Stomach (tissue), 9 donors: ENCODE results near the gene NAV2. TPM values are rescaled to one million over a fixed set of nuclear protein-coding genes. Genes with fewer than 3 reads are reported as not detected.
"Not testable (repeated sequence)": the region's sequence is repeated elsewhere in the genome, so short reads cannot be mapped to it uniquely, and the experiment has no call there.

Experiments
- DNase-seq, 2 donors: peaks; one replicate each; pipeline versions ENCODE4 v3.0.0 to v3.0.0-alpha.2; 2013 to 2019
- H3K27ac ChIP-seq, 5 donors: fragments of 200-600 bp in 4 of 5; sonication (generic) in 4 of 5; one replicate each; pipeline ENCODE4 v1.5.1; 2013 to 2019; ENCODE audit warnings: mild to moderate bottlenecking in 1 of 5, moderate library complexity in 1 of 5
- H3K27me3 ChIP-seq, 3 donors: fragments of 200-600 bp; sonication (generic); one replicate each; pipeline ENCODE4 v1.5.1; 2017 to 2019; ENCODE audit warnings: mixed run types in 1 of 3
- H3K36me3 ChIP-seq, 4 donors: fragments of 200-600 bp; sonication (generic); 1 replicate in 3 of 4; 2 replicates in 1 of 4; pipeline ENCODE4 v1.5.1; 2016 to 2019
- H3K4me1 ChIP-seq, 4 donors: fragments of 200-600 bp; sonication (generic); one replicate each; pipeline ENCODE4 v1.5.1; 2016 to 2019
- H3K4me3 ChIP-seq, 4 donors: fragments of 200-600 bp; sonication (generic) in 3 of 4; one replicate each; pipeline ENCODE4 v1.5.1; 2016 to 2019; ENCODE audit warnings: mild to moderate bottlenecking in 1 of 4
- H3K9me3 ChIP-seq, 4 donors: fragments of 200-600 bp; sonication (generic); one replicate each; pipeline ENCODE4 v1.5.1; 2016 to 2019
- EP300 ChIP-seq: sonication (generic); formaldehyde crosslinking; IDR thresholded peaks from one replicate; pipeline ENCODE4 v1.6.1; 2017; ENCODE audit warnings: antibody characterized with exemption
- POLR2A ChIP-seq, 4 donors: fragments of 450-650 bp; IDR thresholded peaks; one replicate each; pipeline ENCODE4 v1.6.1; 2016; ENCODE audit warnings: antibody characterized with exemption in 4 of 4, control low read depth in 2 of 4, mild to moderate bottlenecking in 1 of 4, moderate library complexity in 1 of 4
- POLR2AphosphoS5 ChIP-seq, 3 donors: sonication (generic); formaldehyde crosslinking; IDR thresholded peaks; one replicate each; pipeline ENCODE4 v1.6.1; 2016; ENCODE audit warnings: antibody characterized with exemption in 3 of 3
- WGBS, 5 donors: extraction: QIAGEN DNeasy Blood & Tissue Kit in 3 of 5; methylation state at CpG; one replicate each; pipeline versions ENCODE4 v1.1.5 to v1.1.7; 2013 to 2018; 5-methylcytosine and 5-hydroxymethylcytosine counted together
- intact Hi-C: fragments of 100-400 bp; cut with DNase I; formaldehyde crosslinking; loops from one replicate; pipeline ENCODE4 v1.15.1; 2023; ENCODE audit warnings: low total_unique reads
- polyA plus RNA-seq, 3 donors: library from polyadenylated mRNA; stranded (reverse); fragments of 200-250 nt; gene quantifications; one replicate each; pipeline ENCODE4 v1.2.3, GENCODE V29; 2013
- total RNA-seq, 5 donors: library from RNA; depleted of rRNA; stranded (reverse); fragments of >200 nt; gene quantifications; one replicate each; pipeline versions ENCODE4 v1.1.0 to v1.2.3, GENCODE V29; 2014 to 2016
- TF ChIP-seq, protein P1 (sequence below), 7 experiments: fragments of 450-650 bp in 4 of 7; fragments of 200-600 bp in 3 of 7; sonication (generic) in 3 of 7; IDR thresholded peaks; one replicate each; pipeline ENCODE4 v1.5.1; 2016 to 2019; ENCODE audit warnings: antibody characterized with exemption in 7 of 7, control low read depth in 2 of 7, mild to moderate bottlenecking in 1 of 7
- donor health status: healthy with polysubstance abuse.
- donor health status: Bipolar disorder and iron deficiency.
- donor health status: healthy.

NAV2 gene
- total and polyA plus RNA-seq, 8 donors: 1.8 to 92.4 (median 7.9) TPM

- H3K4me1 ChIP-seq: peaks cover 0 to 30% (median 17%) of the 10 kb centered on the region in 4 donors
- 90 to 96% (median 93%) methylated on average over 5 to 6 of the region's 6 CpGs for WGBS, 5 donors
- H3K27ac ChIP-seq: no peak overlapping the region
- peaks cover 0 to 11% (median 0%) of the 10 kb centered on the region in 4 donors for H3K36me3 ChIP-seq
- DNase-seq: no peak
- H3K27me3 ChIP-seq: no peaks in the 10 kb centered on the region
- no peak overlapping the region for H3K4me3 ChIP-seq
- H3K9me3 ChIP-seq: no peaks in the 10 kb centered on the region
- intact Hi-C loops: no loop called here
- TF ChIP-seq POLR2AphosphoS5 (IDR thresholded peaks at IDR 0.05): no peak
- TF ChIP-seq POLR2A (IDR thresholded peaks at IDR 0.05): no peak
- no peak for TF ChIP-seq EP300
- TF ChIP-seq, protein P1, sequence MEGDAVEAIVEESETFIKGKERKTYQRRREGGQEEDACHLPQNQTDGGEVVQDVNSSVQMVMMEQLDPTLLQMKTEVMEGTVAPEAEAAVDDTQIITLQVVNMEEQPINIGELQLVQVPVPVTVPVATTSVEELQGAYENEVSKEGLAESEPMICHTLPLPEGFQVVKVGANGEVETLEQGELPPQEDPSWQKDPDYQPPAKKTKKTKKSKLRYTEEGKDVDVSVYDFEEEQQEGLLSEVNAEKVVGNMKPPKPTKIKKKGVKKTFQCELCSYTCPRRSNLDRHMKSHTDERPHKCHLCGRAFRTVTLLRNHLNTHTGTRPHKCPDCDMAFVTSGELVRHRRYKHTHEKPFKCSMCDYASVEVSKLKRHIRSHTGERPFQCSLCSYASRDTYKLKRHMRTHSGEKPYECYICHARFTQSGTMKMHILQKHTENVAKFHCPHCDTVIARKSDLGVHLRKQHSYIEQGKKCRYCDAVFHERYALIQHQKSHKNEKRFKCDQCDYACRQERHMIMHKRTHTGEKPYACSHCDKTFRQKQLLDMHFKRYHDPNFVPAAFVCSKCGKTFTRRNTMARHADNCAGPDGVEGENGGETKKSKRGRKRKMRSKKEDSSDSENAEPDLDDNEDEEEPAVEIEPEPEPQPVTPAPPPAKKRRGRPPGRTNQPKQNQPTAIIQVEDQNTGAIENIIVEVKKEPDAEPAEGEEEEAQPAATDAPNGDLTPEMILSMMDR (IDR thresholded peaks at IDR 0.05): no peak
Observed at GRCh38 chr11:20005747-20006146, 293.1 kb downstream of the NAV2 start.

DNA sequence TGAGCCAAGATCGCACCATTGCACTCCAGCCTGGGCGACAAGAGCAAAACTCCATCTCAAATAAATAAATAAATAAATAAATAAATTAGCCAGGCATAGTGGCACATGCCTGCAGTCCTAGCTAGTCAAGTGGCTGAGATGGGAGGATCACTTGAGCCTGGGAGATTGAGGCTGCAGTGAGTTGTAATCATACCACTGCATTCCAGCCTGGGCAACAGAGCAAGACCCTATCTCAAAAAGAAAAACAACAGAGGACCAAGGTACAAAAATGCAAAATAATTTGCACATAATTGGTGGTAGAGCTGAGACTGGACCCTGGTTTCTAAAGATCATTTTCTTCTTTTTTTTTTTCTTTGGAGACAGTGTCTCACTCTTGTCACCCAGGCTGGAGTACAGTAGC lies 294.0 kb downstream of the NAV2 start:
- intact Hi-C loops, DNase-seq, H3K9me3 ChIP-seq, H3K27me3 ChIP-seq, H3K4me3 ChIP-seq, H3K27ac ChIP-seq: not testable (repeated sequence)
- peaks cover 0 to 11% (median 0%) of the 10 kb centered on the region in 4 donors for H3K36me3 ChIP-seq
- 89 to 100% (median 95%) methylated on average over 2 of the region's 2 CpGs for WGBS, 5 donors
- peaks cover 0 to 27% (median 16%) of the 10 kb centered on the region in 4 donors for H3K4me1 ChIP-seq

GRCh38 chr11:20007386-20007785 lies 294.7 kb downstream of the NAV2 start:
- no peak overlapping the region for H3K27ac ChIP-seq
- no peaks in the 10 kb centered on the region for H3K9me3 ChIP-seq
- no peaks in the 10 kb centered on the region for H3K27me3 ChIP-seq
- peaks cover 0 to 27% (median 15%) of the 10 kb centered on the region in 4 donors for H3K4me1 ChIP-seq
- TF ChIP-seq EP300 (no peak), POLR2AphosphoS5 (IDR thresholded peaks at IDR 0.05) (no peak), POLR2A (IDR thresholded peaks at IDR 0.05) (no peak)
- TF ChIP-seq, protein P1 (IDR thresholded peaks at IDR 0.05): no peak
- H3K36me3 ChIP-seq: peaks cover 0 to 11% (median 0%) of the 10 kb centered on the region in 4 donors
- intact Hi-C loops: no loop called here
- DNase-seq: no peak
- H3K4me3 ChIP-seq: no peak overlapping the region
- WGBS, 5 donors: 70 to 97% (median 80%) methylated on average over 1 of the region's 1 CpG

GRCh38 chr11:20008190-20008870 lies 295.7 kb downstream of the NAV2 start:
- intact Hi-C loops: no loop called here
- TF ChIP-seq POLR2A (IDR thresholded peaks at IDR 0.05): no peak
- no peak overlapping the region for H3K4me3 ChIP-seq
- H3K36me3 ChIP-seq: peaks cover 0 to 10% (median 0%) of the 10 kb centered on the region in 4 donors
- H3K27ac ChIP-seq: no peak overlapping the region
- H3K9me3 ChIP-seq: no peaks in the 10 kb centered on the region
- H3K27me3 ChIP-seq: no peaks in the 10 kb centered on the region
- WGBS, 5 donors: 68 to 76% (median 72%) methylated on average over 6 of the region's 6 CpGs
- no peak for DNase-seq
- peaks cover 0 to 29% (median 13%) of the 10 kb centered on the region in 4 donors for H3K4me1 ChIP-seq

- WGBS, 5 donors: 50 to 59% (median 57%) methylated on average over 10 of the region's 10 CpGs
- TF ChIP-seq EP300: no peak
- no peaks in the 10 kb centered on the region for H3K9me3 ChIP-seq
- no peak for DNase-seq
- H3K27me3 ChIP-seq: no peaks in the 10 kb centered on the region
- H3K27ac ChIP-seq: no peak overlapping the region
- no peak overlapping the region for H3K4me3 ChIP-seq
- H3K36me3 ChIP-seq: peaks cover 0 to 3% (median 0%) of the 10 kb centered on the region in 4 donors
- peaks cover 0 to 34% (median 15%) of the 10 kb centered on the region in 4 donors for H3K4me1 ChIP-seq
- intact Hi-C loops: no loop called here
Observed at GRCh38 chr11:20008871-20009644, 296.4 kb downstream of the NAV2 start.
